Tibial artery (tissue), 4 donors: Measurements from ENCODE around the gene SLC16A13.

ENCODE experiments used
- DNase-seq, 2 donors: peaks; one replicate each; pipeline ENCODE4 v3.0.0-alpha.2; 2019
- H3K27ac ChIP-seq, 2 donors: fragments of 200-600 bp; sonication (generic) in 1 of 2; 1 replicate in 1 of 2; 2 replicates in 1 of 2; pipeline ENCODE4 v1.5.1; 2018 to 2019; ENCODE audit warnings: mild to moderate bottlenecking in 1 of 2
- H3K27me3 ChIP-seq, 2 donors: fragments of 200-600 bp; sonication (generic) in 1 of 2; one replicate each; pipeline versions ENCODE4 v1.5.1 to v1.6.0; 2016 to 2019
- H3K36me3 ChIP-seq, 3 donors: fragments of 200-600 bp; sonication (generic) in 2 of 3; one replicate each; pipeline ENCODE4 v1.5.1; 2016 to 2019; ENCODE audit warnings: mild to moderate bottlenecking in 2 of 3
- H3K4me1 ChIP-seq, 4 donors: fragments of 200-600 bp; sonication (generic) in 2 of 4; 1 replicate in 3 of 4; 2 replicates in 1 of 4; pipeline ENCODE4 v1.5.1; 2016 to 2019
- H3K4me3 ChIP-seq, 2 donors: fragments of 200-600 bp; sonication (generic) in 1 of 2; 1 replicate in 1 of 2; 2 replicates in 1 of 2; pipeline ENCODE4 v1.5.1; 2018 to 2019; ENCODE audit warnings: mild to moderate bottlenecking in 2 of 2
- H3K9me3 ChIP-seq, 3 donors: fragments of 200-600 bp; sonication (generic) in 1 of 3; one replicate each; pipeline ENCODE4 v1.5.1; 2016 to 2019
- intact Hi-C: fragments of 100-400 bp; cut with DNase I; formaldehyde crosslinking; loops from one replicate; pipeline ENCODE4 v1.15.0; 2023; ENCODE audit warnings: low total_unique reads
- TF ChIP-seq, protein P1 (sequence below), 2 experiments: fragments of 200-600 bp in 1 of 2; fragments of 450-650 bp in 1 of 2; IDR thresholded peaks; one replicate each; pipeline ENCODE4 v1.5.1; 2017 to 2019; ENCODE audit warnings: antibody characterized with exemption in 2 of 2, mild to moderate bottlenecking in 1 of 2, moderate library complexity in 1 of 2

Gene SLC16A13

DNA sequence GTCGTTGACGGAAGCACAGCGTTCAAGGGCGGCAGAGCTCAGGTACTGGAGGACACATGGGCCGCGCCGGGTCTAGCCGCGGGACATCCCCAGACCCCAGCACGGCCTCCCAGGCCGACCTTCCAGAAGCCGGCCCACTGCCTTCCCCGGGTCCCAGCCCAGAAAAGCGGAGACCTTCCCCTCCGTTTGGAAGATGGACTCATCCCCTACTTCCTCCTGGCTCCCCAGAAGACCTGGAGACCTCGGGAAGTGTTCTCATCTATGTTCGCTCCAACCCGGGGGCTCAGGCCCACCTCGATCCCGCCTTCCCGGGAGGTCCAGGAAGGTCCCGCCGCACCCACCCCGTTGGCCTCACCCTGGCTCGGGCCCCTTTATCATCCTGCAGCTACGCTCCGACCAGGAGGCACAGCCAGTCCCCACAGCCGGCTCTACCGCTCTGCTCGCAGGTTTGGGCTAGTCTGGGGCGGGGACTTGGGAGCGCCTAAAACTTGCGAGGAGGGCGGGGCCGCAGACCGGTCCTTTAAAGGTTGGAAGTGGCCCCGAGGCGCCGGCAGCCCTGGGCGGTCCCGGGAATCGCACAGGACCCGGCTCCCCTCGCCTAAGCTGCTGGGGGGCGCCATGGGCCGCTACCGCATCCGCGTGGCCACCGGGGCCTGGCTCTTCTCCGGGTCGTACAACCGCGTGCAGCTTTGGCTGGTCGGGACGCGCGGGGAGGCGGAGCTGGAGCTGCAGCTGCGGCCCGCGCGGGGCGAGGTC lies 40.1 kb upstream of the SLC16A13 start, which contains the start of gene ALOX12:
Gene ALOX12, plus strand, starts transcription at position 550 of the 756 bp plus-strand sequence. Its CDS starts 69 bp downstream, at position 619.
- H3K36me3 ChIP-seq, result peaks cover 0 to 36% (median 33%) of the 10 kb centered on the region in 3 donors
- H3K27ac ChIP-seq, result no peak within 1 kb of the TSS
- DNase-seq, result no peak
- no peaks in the 10 kb centered on the region for H3K9me3 ChIP-seq
- peak within 1 kb of the TSS; percentile 30 to 39 for H3K4me3 ChIP-seq
- H3K27me3 ChIP-seq, result peaks cover 0 to 11% of the 10 kb centered on the region in 2 donors
- peaks cover 3 to 15% (median 13%) of the 10 kb centered on the region in 4 donors for H3K4me1 ChIP-seq
- TF ChIP-seq, protein P1, sequence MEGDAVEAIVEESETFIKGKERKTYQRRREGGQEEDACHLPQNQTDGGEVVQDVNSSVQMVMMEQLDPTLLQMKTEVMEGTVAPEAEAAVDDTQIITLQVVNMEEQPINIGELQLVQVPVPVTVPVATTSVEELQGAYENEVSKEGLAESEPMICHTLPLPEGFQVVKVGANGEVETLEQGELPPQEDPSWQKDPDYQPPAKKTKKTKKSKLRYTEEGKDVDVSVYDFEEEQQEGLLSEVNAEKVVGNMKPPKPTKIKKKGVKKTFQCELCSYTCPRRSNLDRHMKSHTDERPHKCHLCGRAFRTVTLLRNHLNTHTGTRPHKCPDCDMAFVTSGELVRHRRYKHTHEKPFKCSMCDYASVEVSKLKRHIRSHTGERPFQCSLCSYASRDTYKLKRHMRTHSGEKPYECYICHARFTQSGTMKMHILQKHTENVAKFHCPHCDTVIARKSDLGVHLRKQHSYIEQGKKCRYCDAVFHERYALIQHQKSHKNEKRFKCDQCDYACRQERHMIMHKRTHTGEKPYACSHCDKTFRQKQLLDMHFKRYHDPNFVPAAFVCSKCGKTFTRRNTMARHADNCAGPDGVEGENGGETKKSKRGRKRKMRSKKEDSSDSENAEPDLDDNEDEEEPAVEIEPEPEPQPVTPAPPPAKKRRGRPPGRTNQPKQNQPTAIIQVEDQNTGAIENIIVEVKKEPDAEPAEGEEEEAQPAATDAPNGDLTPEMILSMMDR (IDR thresholded peaks at IDR 0.05), result no peak
- intact Hi-C loops, result no loop called here

DNA sequence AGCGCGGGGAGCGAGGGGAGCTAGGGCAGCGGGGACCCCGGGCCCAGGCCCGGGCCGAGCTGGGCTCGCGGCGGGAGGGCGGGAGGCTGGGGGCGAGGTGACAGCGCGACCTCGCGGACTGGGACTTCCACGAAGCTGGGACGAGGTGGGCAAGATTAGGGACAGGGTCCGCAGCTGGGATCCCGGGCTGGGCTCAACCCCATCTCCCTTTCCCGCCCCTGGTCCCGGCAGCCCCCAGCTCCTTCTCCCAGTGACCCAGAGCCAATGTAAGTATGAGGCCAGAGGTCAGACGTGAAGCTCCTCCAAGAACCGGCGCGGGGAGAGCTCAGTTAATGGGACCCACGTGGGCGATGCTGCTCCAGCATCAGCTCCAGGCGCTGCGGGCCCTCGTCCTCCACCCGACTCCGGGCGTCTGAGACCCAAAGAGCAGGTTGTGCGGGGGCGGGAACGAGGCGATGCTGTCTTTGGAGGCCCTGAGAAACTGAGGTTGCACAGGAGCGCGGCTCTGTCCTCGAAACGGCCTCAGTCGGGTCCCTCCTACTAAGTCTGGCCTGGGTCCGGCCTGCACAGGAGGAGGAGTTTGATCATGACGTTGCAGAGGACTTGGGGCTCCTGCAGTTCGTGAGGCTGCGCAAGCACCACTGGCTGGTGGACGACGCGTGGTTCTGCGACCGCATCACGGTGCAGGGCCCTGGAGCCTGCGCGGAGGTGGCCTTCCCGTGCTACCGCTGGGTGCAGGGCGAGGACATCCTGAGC lies 39.4 kb upstream of the SLC16A13 start:
- DNase-seq, result no peak
- Histone ChIP-seq H3K9me3 (no peaks in the 10 kb centered on the region), H3K4me3 (peak overlapping the region; percentile 30 to 39), H3K4me1 (peaks cover 3 to 15% (median 13%) of the 10 kb centered on the region in 4 donors), H3K36me3 (peaks cover 7 to 43% (median 38%) of the 10 kb centered on the region in 3 donors), H3K27ac (no peak overlapping the region), H3K27me3 (peaks cover 0 to 11% of the 10 kb centered on the region in 2 donors)
- intact Hi-C loops, result no loop called here
- TF ChIP-seq, protein P1 (IDR thresholded peaks at IDR 0.05), result no peak

DNA sequence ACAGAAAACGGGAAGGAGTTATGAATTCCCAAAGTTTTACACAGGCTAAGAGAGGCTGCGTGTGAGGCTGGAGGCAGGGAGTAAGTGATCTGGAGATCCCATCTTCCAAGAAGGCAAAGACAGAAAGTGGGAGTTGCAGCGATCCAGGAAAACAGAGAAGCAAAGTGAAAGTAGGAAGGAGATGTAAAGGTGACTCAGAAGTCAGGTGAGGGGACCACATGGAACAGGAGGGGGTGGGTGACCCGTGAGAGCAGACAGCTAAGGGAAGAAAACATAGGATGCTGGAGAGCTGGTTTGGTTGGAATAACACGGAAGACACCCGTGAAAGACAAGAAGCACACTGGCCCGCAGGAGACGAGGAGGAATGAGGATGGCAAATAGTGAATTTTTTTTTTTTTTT lies 38.6 kb upstream of the SLC16A13 start:
- Histone ChIP-seq H3K27me3 (peaks cover 0 to 11% of the 10 kb centered on the region in 2 donors), H3K4me3 (no peak overlapping the region), H3K9me3 (no peaks in the 10 kb centered on the region), H3K36me3 (peaks cover 14 to 51% (median 46%) of the 10 kb centered on the region in 3 donors), H3K27ac (no peak overlapping the region), H3K4me1 (peaks cover 3 to 15% (median 13%) of the 10 kb centered on the region in 4 donors)
- intact Hi-C loops, result no loop called here
- TF ChIP-seq, protein P1 (IDR thresholded peaks at IDR 0.05), result no peak
- no peak for DNase-seq

DNA sequence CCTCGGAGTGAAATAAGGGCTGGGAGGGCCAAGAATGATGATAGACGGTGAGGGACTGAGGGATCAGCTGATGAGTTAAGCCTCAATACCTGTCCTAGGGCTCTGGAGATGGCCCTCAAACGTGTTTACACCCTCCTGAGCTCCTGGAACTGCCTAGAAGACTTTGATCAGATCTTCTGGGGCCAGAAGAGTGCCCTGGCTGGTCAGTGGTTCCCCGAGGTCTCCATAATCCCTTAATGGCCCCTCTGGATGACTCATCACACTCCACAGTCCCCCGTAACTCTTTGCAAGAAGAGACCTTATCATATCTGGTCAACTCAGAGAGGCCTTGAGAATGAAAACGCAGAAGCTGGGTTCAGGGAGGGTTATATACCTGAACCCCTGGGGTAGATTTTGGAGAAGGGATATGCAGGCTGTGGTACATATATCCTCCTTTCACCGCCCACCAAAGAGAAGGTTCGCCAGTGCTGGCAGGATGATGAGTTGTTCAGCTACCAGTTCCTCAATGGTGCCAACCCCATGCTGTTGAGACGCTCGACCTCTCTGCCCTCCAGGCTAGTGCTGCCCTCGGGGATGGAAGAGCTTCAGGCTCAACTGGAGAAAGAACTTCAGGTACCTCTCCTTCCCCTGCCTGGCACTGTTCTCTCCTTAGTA lies 36.8 kb upstream of the SLC16A13 start:
- TF ChIP-seq, protein P1 (IDR thresholded peaks at IDR 0.05), result no peak
- H3K4me3 ChIP-seq, result no peak overlapping the region
- peaks cover 3 to 15% (median 13%) of the 10 kb centered on the region in 4 donors for H3K4me1 ChIP-seq
- peaks cover 24 to 65% (median 59%) of the 10 kb centered on the region in 3 donors for H3K36me3 ChIP-seq
- peaks cover 0 to 11% of the 10 kb centered on the region in 2 donors for H3K27me3 ChIP-seq
- H3K27ac ChIP-seq, result no peak overlapping the region
- intact Hi-C loops, result no loop called here
- DNase-seq, result no peak
- no peaks in the 10 kb centered on the region for H3K9me3 ChIP-seq

DNA sequence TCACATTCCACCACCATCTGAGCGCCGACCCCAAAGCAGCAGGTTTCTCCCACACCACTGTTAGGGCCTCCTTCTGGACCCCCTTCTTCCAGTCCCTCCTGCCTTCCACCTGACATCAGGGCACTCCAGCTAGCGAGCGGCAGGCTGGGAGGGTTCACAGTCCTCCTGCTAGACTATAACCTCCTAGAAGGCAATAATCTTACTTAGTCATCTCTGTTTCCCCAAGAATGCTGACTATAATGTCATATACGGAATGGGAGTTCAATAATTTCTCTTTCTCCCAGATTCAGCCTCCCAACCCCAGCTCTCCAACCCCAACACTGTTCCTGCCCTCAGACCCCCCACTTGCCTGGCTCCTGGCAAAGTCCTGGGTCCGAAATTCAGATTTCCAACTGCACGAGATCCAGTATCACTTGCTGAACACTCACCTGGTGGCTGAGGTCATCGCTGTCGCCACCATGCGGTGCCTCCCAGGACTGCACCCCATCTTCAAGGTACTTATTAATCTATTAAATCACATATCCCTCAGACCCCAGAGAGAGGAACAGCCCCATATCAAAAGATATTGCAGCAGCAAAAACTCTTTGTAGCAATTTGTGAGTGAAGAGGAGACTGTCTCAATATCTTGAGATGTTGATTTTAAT lies 34.4 kb upstream of the SLC16A13 start:
- Histone ChIP-seq H3K4me1 (peaks cover 0 to 2% (median under 1%) of the 10 kb centered on the region in 4 donors), H3K36me3 (peaks cover 24 to 66% (median 57%) of the 10 kb centered on the region in 3 donors), H3K27ac (no peak overlapping the region), H3K4me3 (no peak overlapping the region), H3K9me3 (no peaks in the 10 kb centered on the region), H3K27me3 (peaks cover 0 to 3% of the 10 kb centered on the region in 2 donors)
- TF ChIP-seq, protein P1 (IDR thresholded peaks at IDR 0.05), result peak; percentile 22 to 31
- DNase-seq, result no peak
- intact Hi-C loops, result loop anchor here (5.0 to 10.0 kb wide), 2 partner anchors 84 to 337 kb away; no protein-coding TSS in a partner anchor
